HG02938 (cell line): ENCODE data around the gene GORASP1.

Experiments used
- ATAC-seq: cut with Tn5 transposase; IDR thresholded peaks from one replicate; pipeline ENCODE4 v1.9.1; 2021; ENCODE audit warnings: mild to moderate bottlenecking, moderate library complexity; ENCODE audit not compliant: unreplicated experiment

Gene GORASP1

GRCh38 chr3:39103791-39104552, 3.5 kb downstream of the GORASP1 start:
- ATAC-seq: no peak

DNA sequence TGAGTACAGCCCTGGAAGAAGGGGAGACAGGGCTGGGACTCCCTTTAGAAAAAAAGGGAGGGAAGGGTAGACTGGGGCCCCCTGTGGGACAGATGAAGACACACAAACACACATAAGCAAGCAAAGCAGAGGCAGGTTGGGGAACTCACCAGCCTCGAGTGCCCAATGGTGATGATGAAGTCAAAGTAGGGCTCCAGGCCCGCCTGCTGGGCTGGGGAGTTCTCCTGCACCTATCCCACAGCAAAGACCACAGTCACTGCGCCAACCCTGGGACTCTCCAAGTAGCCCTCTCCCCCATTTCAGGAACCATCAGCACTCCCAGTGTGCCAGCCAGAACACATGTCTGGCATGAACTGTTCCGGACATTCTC, 4.1 kb downstream of the GORASP1 start:
- ATAC-seq: no peak

GRCh38 chr3:39102504-39103323, 4.7 kb downstream of the GORASP1 start:
- ATAC-seq: no peak

DNA sequence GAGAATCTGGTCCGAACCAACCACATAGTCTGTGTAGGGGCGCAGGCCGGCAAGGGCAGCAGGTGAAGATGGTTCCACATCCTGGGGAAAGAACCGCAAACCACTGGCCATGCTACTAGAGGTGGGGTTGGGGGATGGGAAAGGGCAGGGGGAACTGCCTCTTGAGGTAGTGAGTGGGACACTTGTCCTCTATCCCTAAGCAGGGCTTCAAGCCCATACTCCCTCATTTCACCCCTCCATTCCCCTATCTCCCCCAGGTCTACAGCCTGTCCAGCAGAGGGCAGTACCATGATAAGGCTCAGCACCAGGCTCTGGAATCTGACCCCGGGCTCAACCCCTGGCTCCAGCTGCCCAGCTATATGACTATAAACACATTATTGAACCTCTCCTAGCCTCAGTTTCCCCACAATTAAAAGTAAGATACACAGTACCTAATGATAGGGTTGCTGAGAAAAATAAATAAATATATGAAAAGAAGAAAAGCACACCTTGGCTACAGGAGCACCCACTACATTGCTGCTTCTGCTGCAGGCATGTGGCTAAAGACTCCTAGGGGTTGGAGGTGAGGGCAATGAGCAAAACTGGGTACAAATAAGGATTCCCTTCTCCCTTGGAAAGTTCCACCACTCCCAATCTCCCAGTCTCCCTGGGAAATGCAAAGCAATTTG, 6.3 kb downstream of the GORASP1 start:
- no peak for ATAC-seq

DNA sequence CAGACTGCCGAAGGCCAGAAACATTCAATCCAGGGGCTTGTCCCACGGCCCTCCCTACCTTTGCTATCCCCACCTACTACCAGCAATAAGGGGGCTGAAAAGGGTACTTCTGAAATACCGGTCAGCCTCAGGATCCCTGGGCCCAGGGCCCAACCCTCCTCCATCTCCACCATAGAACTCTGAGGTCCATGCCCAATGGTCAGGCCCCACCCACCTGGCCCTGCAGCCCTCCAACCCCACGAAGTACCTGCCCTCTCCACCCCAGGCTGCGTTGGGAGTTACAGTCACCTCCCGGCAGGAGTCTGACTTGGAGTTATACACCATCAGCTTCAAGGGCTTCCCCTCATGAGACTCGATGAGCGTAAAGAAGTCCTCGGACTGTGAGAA, 6.9 kb downstream of the GORASP1 start:
- ATAC-seq: no peak

- ATAC-seq: no peak
These were observed 7.5 kb downstream of the GORASP1 start for GRCh38 chr3:39099738-39100499.

DNA sequence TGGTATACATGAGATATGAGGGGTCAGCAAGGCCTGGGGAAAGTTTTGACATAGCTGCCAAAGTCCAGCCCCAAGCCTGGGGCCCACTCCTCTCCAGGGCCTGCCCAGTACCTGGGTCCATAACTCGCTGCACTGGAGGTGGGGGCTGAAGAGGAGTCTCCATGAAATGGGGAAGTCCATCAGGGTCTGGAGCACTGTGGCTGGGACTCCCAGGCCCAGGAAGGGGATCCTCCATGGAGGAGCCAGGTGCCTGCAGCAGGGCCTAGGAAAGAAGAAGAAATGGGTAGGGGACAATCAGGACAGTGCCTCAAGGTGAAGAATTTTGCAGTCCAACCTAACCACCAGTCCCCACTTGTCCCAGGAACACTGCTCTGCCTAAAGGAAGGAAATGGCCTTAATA, 8.2 kb downstream of the GORASP1 start:
- ATAC-seq: no peak

GRCh38 chr3:39098473-39099000, 8.9 kb downstream of the GORASP1 start:
- ATAC-seq: no peak

DNA sequence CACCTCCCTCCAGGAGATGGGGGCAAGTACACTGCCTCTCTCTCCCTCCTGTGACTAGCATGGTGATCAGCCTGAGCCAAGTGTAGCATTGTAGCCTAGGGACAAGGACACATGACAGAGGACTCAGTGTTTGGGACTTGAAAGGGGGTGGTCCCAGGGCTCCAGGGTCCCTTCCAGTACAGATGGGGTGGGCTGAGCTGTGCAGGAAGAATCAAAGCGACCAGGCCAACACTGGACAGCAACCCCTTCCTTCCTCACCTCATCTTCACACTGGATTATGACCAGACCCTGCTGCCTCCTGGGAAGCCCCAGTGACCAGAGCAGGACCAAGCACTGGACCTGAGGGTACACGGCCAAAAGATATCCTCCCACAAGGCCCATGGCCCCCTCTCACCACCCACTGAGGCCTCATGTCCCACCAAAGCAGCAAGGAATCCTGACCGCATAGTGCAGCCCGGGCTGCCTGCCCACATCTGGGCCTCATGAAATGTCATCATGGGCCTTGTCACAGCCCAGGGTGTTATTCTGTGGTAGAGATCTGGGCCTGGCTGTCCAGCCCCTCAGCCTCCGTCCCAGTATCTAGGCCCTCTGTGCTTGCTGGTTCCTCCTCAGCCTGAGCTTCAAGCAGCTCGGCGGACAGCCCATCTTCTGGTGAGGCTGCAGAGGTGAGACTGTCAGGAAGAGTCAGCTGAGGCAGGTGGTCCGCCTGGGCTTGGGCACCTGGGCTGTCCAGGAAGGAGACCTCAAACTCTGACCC, 9.5 kb downstream of the GORASP1 start:
- no peak for ATAC-seq

DNA sequence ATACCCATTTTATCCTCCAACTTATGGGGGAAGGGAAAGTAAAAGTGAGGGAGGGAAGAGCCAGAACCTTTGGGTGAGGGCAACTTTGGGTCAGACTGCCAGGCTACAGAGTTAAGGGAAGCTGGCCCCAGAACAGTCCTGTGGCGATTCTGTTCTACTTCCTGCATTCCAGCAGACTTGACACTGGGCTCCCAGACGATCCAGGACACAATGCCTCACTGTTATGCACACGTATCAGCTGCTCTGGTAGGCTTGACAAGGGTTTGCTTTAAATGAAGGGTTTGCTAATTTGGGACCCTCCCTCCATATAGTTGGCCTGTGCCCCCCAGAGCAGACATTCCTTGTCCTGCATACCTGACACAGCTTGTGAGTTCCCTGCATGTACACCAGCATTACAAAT, 10.7 kb downstream of the GORASP1 start:
- no peak for ATAC-seq

DNA sequence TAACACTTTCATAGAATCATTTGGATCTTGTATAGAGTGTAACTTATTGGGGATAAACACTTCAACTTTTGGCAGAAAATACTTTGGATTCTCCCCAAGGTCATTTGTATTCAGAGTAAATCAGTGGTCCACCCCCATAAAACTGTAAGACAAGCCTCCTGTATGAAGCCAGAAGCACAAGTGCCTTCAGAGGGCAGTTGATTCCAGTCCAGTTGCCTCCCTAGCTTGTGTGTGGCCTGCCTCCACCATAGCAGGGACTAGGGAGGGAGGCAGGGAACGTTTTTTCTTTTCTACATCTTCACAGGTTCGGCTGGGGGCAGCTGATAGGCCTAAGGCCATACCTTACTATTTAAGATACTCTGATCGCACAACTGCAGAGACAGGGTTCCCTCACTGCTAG, 11.6 kb downstream of the GORASP1 start:
- ATAC-seq: no peak

DNA sequence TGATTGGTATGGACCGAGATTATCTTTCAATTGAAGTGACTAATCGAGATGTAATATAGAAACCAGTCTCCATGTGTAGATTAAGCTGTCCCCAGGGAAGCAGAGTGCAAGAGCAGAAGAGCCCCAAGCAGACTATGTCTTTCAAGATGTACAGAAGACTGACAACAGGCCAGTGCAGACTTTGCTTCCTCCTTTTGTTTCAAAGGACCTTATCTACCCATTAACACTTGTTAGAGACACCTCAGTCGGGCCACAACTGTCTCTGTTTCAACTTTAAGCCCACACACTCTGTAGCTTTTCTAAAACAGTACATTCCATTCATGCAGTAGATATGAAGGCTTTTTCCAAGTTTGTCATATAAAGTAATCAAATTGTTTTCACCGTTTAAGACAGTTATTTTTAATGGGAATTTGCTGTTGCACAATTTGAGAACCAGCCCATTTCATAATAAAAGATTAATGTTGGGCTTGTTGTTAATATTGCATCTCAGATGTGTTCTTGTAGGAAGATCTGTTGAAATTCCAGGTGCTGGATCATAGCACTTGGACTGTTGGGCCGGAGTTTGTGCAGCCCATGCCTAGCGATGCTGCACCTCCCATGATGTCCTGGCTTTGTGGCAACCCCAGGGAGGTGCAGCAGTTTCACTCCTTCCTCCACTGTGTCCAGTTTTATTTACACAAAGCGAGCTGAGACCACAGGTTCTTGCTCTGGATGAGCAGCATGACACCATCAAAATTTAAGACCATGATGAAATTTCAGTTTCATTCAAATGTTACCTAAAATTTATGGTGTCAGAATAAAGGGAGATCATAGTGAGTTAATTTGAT, 12.4 kb downstream of the GORASP1 start:
- ATAC-seq: no peak

GRCh38 chr3:39090922-39091321, 16.5 kb downstream of the GORASP1 start:
- no peak for ATAC-seq

GRCh38 chr3:39088889-39089288, 18.5 kb downstream of the GORASP1 start:
- no peak for ATAC-seq

DNA sequence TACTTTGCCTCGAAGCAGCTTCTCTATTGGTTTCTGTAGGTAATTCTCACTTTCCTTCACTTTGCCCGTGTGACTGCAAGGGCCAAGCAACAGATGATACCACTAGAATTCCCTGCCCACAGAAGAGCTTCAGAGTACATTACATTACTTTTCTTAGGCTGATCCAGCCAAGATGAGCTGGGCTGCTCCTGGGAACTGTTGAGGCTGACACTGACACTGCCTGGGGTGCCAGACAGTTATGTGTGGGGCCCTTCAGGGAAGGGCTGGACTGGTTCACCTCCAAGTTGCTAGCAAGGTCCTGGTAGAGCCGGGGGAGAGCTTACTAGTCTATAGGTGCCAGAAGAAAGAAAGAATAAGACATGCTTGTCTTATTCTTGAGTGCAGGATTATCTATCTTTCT, 19.0 kb downstream of the GORASP1 start:
- ATAC-seq: no peak

DNA sequence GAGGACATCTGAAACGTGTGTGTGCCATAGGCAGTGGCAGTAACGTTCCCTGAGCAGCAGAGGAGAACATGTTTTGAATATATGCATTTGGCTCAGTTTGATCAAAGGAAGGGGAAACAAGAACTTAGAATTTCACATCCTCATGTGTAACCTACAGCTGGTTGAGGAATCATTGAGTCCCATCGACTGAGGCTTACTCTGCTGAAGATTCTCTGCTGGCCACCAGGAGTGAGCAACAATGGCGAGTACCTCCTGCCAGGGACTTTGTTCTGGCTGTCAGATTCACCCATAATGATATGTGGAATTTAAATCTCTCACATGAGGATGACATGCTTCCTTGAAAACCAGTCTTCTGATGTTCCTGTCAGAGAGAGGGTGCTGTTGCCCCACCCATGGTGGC, 21.3 kb downstream of the GORASP1 start:
- peak; percentile 76 for ATAC-seq

- ATAC-seq: no peak
These were observed 24.6 kb downstream of the GORASP1 start for GRCh38 chr3:39082666-39083313.

DNA sequence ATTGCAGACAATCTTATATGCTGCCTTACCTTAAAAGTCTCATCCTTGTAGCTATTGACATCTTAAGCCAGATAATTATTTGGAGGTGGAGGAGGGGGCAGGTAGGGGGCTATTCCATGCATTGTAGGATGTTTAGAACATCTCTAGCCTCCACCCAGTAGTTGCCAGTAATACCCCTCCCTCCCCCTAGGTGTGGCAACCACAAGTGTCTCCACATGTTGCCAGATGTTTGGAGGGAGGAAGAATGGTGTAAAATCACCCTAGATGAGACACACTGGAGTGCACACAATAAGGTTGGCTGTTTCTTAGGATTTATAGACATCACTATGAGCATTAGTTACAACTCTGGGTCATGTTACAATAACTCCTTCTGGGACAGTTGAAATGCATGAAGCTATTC, 27.4 kb downstream of the GORASP1 start:
- ATAC-seq: no peak

GRCh38 chr3:39079530-39079929, 27.9 kb downstream of the GORASP1 start:
- ATAC-seq: no peak
